MCF 10A (cell line): ENCODE data around the gene DUSP14. TPM values are rescaled to one million over a fixed set of nuclear protein-coding genes. Genes with fewer than 3 reads are reported as not detected.
"Not testable (repeated sequence)": the region's sequence is repeated elsewhere in the genome, so short reads cannot be mapped to it uniquely, and the experiment has no call there.

Experiments used
- BruUV-seq: library from RNA; stranded (reverse); fragments of 400-500 nt; replicated peaks from 2 replicates; lab custom pipeline; 2021; lab: Mats Ljungman, UMichigan
- CTCF ChIA-PET: fragments of 300-600 bp; sonication (Branson Sonifier 250); formaldehyde crosslinking; extraction: SDS; loops from one replicate; lab custom pipeline; 2021; ENCODE audit warnings: antibody characterized with exemption, inconsistent platforms; lab: Yijun Ruan, JAX
- POLR2A ChIA-PET: fragments of 300-600, 350-650 bp; sonication (Branson Sonifier 250); formaldehyde crosslinking; extraction: SDS; loops from one replicate; lab custom pipeline; 2020; ENCODE audit warnings: antibody characterized with exemption, inconsistent platforms; lab: Yijun Ruan, JAX
- DNase-seq: peaks from one replicate; pipeline ENCODE4 v3.0.0-alpha.2; 2018; ENCODE audit not compliant: unreplicated experiment
- H3K27ac Mint-ChIP-seq: one replicate; pipeline ENCODE4 v1.8.0; 2022; ENCODE audit warnings: mild to moderate bottlenecking, low read depth, mixed read lengths; ENCODE audit not compliant: unreplicated experiment
- H3K27me3 Mint-ChIP-seq: one replicate; pipeline ENCODE4 v1.8.0; 2022; ENCODE audit warnings: mixed read lengths; ENCODE audit not compliant: insufficient read depth, unreplicated experiment
- H3K36me3 Mint-ChIP-seq: one replicate; pipeline ENCODE4 v1.8.0; 2022; ENCODE audit warnings: mild to moderate bottlenecking, moderate library complexity, mixed read lengths; ENCODE audit not compliant: insufficient read depth, unreplicated experiment
- H3K4me1 Mint-ChIP-seq: one replicate; pipeline ENCODE4 v1.8.0; 2022; ENCODE audit warnings: mixed read lengths; ENCODE audit not compliant: insufficient read depth, unreplicated experiment
- H3K4me3 Mint-ChIP-seq: one replicate; pipeline ENCODE4 v1.8.0; 2022; ENCODE audit warnings: mild to moderate bottlenecking, moderate library complexity, mixed read lengths; ENCODE audit not compliant: unreplicated experiment
- H3K9me3 Mint-ChIP-seq: one replicate; pipeline ENCODE4 v1.8.0; 2022; ENCODE audit warnings: mixed read lengths; ENCODE audit not compliant: unreplicated experiment
- CTCF ChIP-seq: fragments of 200-600 bp; IDR thresholded peaks from one replicate; pipeline ENCODE4 v1.8.0; 2022; ENCODE audit warnings: antibody characterized with exemption, mild to moderate bottlenecking; ENCODE audit not compliant: unreplicated experiment
- intact Hi-C: fragments of 100-400 bp; cut with micrococcal nuclease; formaldehyde crosslinking; loops from 2 replicates; pipeline ENCODE4 v1.14.1; 2022
- total RNA-seq: library from RNA; stranded (reverse); gene quantifications from 2 replicates; pipeline ENCODE4 v1.2.3, GENCODE V29; 2022

The DUSP14 gene
- total RNA-seq, 1 experiment from 2014 or later: 39.4 TPM

- Mint-ChIP-seq H3K4me3 (no peak overlapping the region), H3K9me3 (no peaks in the 10 kb centered on the region), H3K27ac (no peak overlapping the region), H3K36me3 (peaks cover 51% of the 10 kb centered on the region), H3K27me3 (no peaks in the 10 kb centered on the region), H3K4me1 (peaks cover 9% of the 10 kb centered on the region)
- DNase-seq: no peak
- CTCF ChIA-PET: no interaction called here
- no TSS peak for BruUV-seq
- no peak for TF ChIP-seq CTCF
- POLR2A ChIA-PET: no interaction called here
- intact Hi-C loops: no loop called here
Measured at GRCh38 chr17:37510056-37510455, 20.4 kb downstream of the DUSP14 start.

GRCh38 chr17:37511642-37512041 is 22.0 kb downstream of the DUSP14 start:
- CTCF ChIA-PET: interaction anchor here (0.7 to 0.9 kb wide), 2 partner anchors 23 to 25 kb away, joined by 3 read pairs; no protein-coding TSS in a partner anchor
- not testable (repeated sequence) for BruUV-seq
- H3K36me3 Mint-ChIP-seq: peaks cover 57% of the 10 kb centered on the region

GRCh38 chr17:37512442-37513068 is 22.9 kb downstream of the DUSP14 start:
- Mint-ChIP-seq H3K4me1 (no peaks in the 10 kb centered on the region), H3K36me3 (peaks cover 65% of the 10 kb centered on the region), H3K27ac (no peak overlapping the region), H3K4me3 (no peak overlapping the region), H3K9me3 (no peaks in the 10 kb centered on the region), H3K27me3 (no peaks in the 10 kb centered on the region)
- DNase-seq: no peak
- ChIA-PET POLR2A (interaction anchor here (0.6 to 1.4 kb wide), 5 partner anchors 10 to 81 kb away, joined by 3 to 5 read pairs (median 4); no protein-coding TSS in a partner anchor), CTCF (interaction anchor here (0.8 kb wide), 1 partner anchor 15 kb away, joined by 3 read pairs; no protein-coding TSS in a partner anchor)
- no peak for TF ChIP-seq CTCF
- intact Hi-C loops: no loop called here
- no TSS peak for BruUV-seq

More at GRCh38 chr17:37511642-37512041, 22.0 kb downstream of the DUSP14 start:
- H3K4me3 Mint-ChIP-seq, H3K9me3 Mint-ChIP-seq, H3K27ac Mint-ChIP-seq, intact Hi-C loops, DNase-seq, H3K4me1 Mint-ChIP-seq, H3K27me3 Mint-ChIP-seq: not testable (repeated sequence)
- POLR2A ChIA-PET: interaction anchor here (0.5 to 0.6 kb wide), 3 partner anchors 22 to 177 kb away, joined by 3 read pairs; partner anchors contain the start of gene DUSP14

GRCh38 chr17:37513711-37514110 is 24.0 kb downstream of the DUSP14 start:
- no peaks in the 10 kb centered on the region for H3K9me3 Mint-ChIP-seq
- ChIA-PET CTCF (interaction anchor here (0.9 kb wide), 1 partner anchor 9 kb away, joined by 7 read pairs; no protein-coding TSS in a partner anchor), POLR2A (interaction anchor here (0.8 to 1.7 kb wide), 6 partner anchors 9 to 112 kb away, joined by 3 to 6 read pairs (median 4); no protein-coding TSS in a partner anchor)
- peaks cover 76% of the 10 kb centered on the region for H3K36me3 Mint-ChIP-seq
- intact Hi-C loops: no loop called here
- no peak overlapping the region for H3K4me3 Mint-ChIP-seq
- DNase-seq: no peak
- no peak for TF ChIP-seq CTCF
- no peak overlapping the region for H3K27ac Mint-ChIP-seq
- H3K27me3 Mint-ChIP-seq: no peaks in the 10 kb centered on the region
- BruUV-seq: no TSS peak
- H3K4me1 Mint-ChIP-seq: no peaks in the 10 kb centered on the region
